Measurements from ENCODE around the gene ADIPOR2. TPM values are rescaled to one million over a fixed set of nuclear protein-coding genes. Genes with fewer than 3 reads are reported as not detected.

The ADIPOR2 gene
- total RNA-seq, 4 donors from 2014 or later = 46.0 to 59.3 (median 52.4) TPM

GRCh38 chr12:1769809-1770494 lies 79.1 kb downstream of the ADIPOR2 start:
- no peak for TF ChIP-seq CTCF (IDR thresholded peaks at IDR 0.05)
- TF ChIP-seq POLR2A (IDR thresholded peaks at IDR 0.05) = no peak
- Histone ChIP-seq H3K27me3 (no peaks in the 10 kb centered on the region), H3K4me3 (replicated peaks in 1 of 3) (no peak overlapping the region), H3K9me3 (no peaks in the 10 kb centered on the region), H3K36me3 (no peaks in the 10 kb centered on the region), H3K27ac (no peak overlapping the region), H3K4me1 (peaks cover 0 to 16% of the 10 kb centered on the region in 2 donors)
- intact Hi-C loops (cut with DNase I) = no loop called here
- peak; percentile 43 to 59 for DNase-seq
- WGBS, 2 donors = 77% methylated on average over 8 of the region's 8 CpGs

- TF ChIP-seq POLR2A (IDR thresholded peaks at IDR 0.05) (no peak), CTCF (IDR thresholded peaks at IDR 0.05) (no peak)
- Histone ChIP-seq H3K9me3 (no peaks in the 10 kb centered on the region), H3K4me3 (replicated peaks in 1 of 3) (no peak overlapping the region), H3K36me3 (no peaks in the 10 kb centered on the region), H3K27ac (no peak overlapping the region), H3K27me3 (no peaks in the 10 kb centered on the region), H3K4me1 (peaks cover 4 to 17% of the 10 kb centered on the region in 2 donors)
- no peak for DNase-seq
- intact Hi-C loops (cut with DNase I) = no loop called here
- 71 to 86% methylated on average over 4 of the region's 4 CpGs for WGBS, 2 donors
Measured at GRCh38 chr12:1773937-1774655, 83.2 kb downstream of the ADIPOR2 start.

- TF ChIP-seq POLR2A (IDR thresholded peaks at IDR 0.05) (no peak), CTCF (IDR thresholded peaks at IDR 0.05) (no peak)
- no peaks in the 10 kb centered on the region for H3K36me3 ChIP-seq
- 84 to 87% methylated on average over 4 of the region's 4 CpGs for WGBS, 2 donors
- peaks cover 21 to 28% of the 10 kb centered on the region in 2 donors for H3K4me1 ChIP-seq
- no peak for DNase-seq
- H3K27me3 ChIP-seq = no peaks in the 10 kb centered on the region
- H3K9me3 ChIP-seq = no peaks in the 10 kb centered on the region
- H3K4me3 ChIP-seq (replicated peaks in 1 of 3) = no peak overlapping the region
- intact Hi-C loops (cut with DNase I) = no loop called here
- no peak overlapping the region for H3K27ac ChIP-seq
Measured at GRCh38 chr12:1776170-1776921, 85.5 kb downstream of the ADIPOR2 start.

GRCh38 chr12:1777798-1778197 lies 86.9 kb downstream of the ADIPOR2 start:
- Histone ChIP-seq H3K27me3 (no peaks in the 10 kb centered on the region), H3K4me1 (peaks cover 34 to 35% of the 10 kb centered on the region in 2 donors), H3K4me3 (replicated peaks in 1 of 3) (no peak overlapping the region), H3K27ac (no peak overlapping the region), H3K9me3 (no peaks in the 10 kb centered on the region), H3K36me3 (no peaks in the 10 kb centered on the region)
- DNase-seq = no peak
- intact Hi-C loops (cut with DNase I) = no loop called here
- 93% methylated on average over 5 of the region's 5 CpGs for WGBS, 2 donors
- TF ChIP-seq CTCF (IDR thresholded peaks at IDR 0.05) = no peak
- no peak for TF ChIP-seq POLR2A (IDR thresholded peaks at IDR 0.05)
